HFF-Myc (cell line): Measurements from ENCODE around the gene SPATS2L.

Experiments
- DNase-seq: peaks from one replicate; pipeline ENCODE4 v3.0.0-alpha.2; 2011; ENCODE audit warnings: low read depth; ENCODE audit errors: extremely low read depth
- H3K4me3 ChIP-seq: replicated peaks from 2 replicates; pipeline ENCODE4 v1.5.1; 2011; ENCODE audit warnings: low read depth, mild to moderate bottlenecking, control low read depth, low read length
- TF ChIP-seq, protein P1 (sequence below): IDR thresholded peaks from 2 replicates; pipeline ENCODE4 v1.5.1; 2012; ENCODE audit warnings: mild to moderate bottlenecking, low read depth, low read length, control low read depth; ENCODE audit errors: missing control alignments

Gene SPATS2L

GRCh38 chr2:200525882-200526651 is 219.6 kb downstream of the SPATS2L start, which contains the start of gene SGO2:
Gene SGO2 (plus strand): TSS chr2:200526207. CDS start chr2:200532976, 6,769 bp downstream.
- peak within 1 kb of the TSS; percentile 87 for H3K4me3 ChIP-seq
- TF ChIP-seq, protein P1, sequence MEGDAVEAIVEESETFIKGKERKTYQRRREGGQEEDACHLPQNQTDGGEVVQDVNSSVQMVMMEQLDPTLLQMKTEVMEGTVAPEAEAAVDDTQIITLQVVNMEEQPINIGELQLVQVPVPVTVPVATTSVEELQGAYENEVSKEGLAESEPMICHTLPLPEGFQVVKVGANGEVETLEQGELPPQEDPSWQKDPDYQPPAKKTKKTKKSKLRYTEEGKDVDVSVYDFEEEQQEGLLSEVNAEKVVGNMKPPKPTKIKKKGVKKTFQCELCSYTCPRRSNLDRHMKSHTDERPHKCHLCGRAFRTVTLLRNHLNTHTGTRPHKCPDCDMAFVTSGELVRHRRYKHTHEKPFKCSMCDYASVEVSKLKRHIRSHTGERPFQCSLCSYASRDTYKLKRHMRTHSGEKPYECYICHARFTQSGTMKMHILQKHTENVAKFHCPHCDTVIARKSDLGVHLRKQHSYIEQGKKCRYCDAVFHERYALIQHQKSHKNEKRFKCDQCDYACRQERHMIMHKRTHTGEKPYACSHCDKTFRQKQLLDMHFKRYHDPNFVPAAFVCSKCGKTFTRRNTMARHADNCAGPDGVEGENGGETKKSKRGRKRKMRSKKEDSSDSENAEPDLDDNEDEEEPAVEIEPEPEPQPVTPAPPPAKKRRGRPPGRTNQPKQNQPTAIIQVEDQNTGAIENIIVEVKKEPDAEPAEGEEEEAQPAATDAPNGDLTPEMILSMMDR = no peak
- DNase-seq = peak; percentile 82

DNA sequence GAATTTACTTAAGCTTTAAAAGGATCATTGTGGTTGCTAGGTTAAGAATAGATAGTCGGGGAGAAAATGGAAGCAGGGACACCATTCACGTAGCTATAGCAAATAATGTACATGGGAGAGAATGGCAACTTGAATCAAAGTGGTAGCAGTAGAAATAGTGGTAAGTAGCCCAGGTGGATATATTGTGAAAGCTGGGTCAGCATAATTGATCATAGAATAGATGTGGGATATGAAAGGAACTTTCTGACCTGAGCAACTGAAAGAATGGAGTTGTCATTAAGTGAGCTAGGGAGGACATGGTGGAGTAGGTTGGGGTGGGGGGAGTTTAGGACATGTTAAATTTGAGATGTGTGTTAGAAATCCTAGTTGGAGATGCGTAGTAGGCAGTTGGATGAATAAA is 221.7 kb downstream of the SPATS2L start:
- TF ChIP-seq, protein P1 = no peak
- no peak for DNase-seq
- H3K4me3 ChIP-seq = no peak overlapping the region
